Measurements from ENCODE around the gene FBXL7.

DNA sequence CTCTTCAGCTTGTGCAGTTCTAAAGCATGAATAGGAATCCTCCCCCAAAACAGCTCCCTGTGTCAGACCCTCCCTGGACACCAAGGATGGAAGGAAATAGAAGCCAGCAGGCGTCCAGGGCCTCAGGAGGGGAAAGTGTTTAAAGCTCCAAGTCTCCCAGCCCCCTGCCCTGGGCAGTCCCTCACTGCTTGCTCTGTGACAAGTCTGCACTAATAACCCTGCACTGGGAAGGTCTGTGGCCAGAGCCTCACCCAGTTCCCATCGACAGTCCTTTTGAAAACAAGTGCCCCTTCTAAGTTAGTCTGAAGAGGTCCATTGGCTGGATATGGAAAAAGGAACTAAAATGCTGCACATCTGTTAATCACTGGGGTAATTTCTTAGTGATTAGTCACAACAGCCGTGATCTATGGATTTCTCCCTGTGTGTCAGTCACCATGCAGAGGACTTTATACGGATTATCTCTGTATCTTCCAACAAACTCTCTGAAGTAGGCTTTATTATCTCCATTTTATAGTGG is 195.3 kb downstream of the FBXL7 start:
- no peak for TF ChIP-seq CTCF (IDR thresholded peaks at IDR 0.05; ENCODE audit: low read depth, low read length)
- no peak for TF ChIP-seq POLR2A (IDR thresholded peaks at IDR 0.05; ENCODE audit: extremely low read depth, insufficient read length)

Data from NB4 (cell line).